Stimulated activated CD4-positive, alpha-beta T cell treated with anti-CD3 and anti-CD28 coated beads, Interleukin-1b, Interleukin-23, amount 100 ng/mL, for 4 hours (primary cell): ENCODE results near the gene KCNQ1.
A peak's percentile ranks its signal among the peaks of the same experiment; 100 is the strongest.

Experiments
- DNase-seq, 2 donors: peaks; one replicate each; pipeline ENCODE4 v3.0.0-alpha.2; 2020; ENCODE audit warnings: low read depth in 2 of 2

Gene KCNQ1

GRCh38 chr11:2893935-2894334 lies 449.1 kb downstream of the KCNQ1 start:
- DNase-seq = no peak

- DNase-seq = no peak
These were observed 451.2 kb downstream of the KCNQ1 start for GRCh38 chr11:2896047-2896446.

- DNase-seq = no peak
These were observed 452.2 kb downstream of the KCNQ1 start for GRCh38 chr11:2897048-2897447.

- DNase-seq = peak in 1 of 2 donors; percentile 34
These were observed 453.7 kb downstream of the KCNQ1 start for GRCh38 chr11:2898366-2899079.
